ENCODE measurements around the gene AFTPH.

DNA sequence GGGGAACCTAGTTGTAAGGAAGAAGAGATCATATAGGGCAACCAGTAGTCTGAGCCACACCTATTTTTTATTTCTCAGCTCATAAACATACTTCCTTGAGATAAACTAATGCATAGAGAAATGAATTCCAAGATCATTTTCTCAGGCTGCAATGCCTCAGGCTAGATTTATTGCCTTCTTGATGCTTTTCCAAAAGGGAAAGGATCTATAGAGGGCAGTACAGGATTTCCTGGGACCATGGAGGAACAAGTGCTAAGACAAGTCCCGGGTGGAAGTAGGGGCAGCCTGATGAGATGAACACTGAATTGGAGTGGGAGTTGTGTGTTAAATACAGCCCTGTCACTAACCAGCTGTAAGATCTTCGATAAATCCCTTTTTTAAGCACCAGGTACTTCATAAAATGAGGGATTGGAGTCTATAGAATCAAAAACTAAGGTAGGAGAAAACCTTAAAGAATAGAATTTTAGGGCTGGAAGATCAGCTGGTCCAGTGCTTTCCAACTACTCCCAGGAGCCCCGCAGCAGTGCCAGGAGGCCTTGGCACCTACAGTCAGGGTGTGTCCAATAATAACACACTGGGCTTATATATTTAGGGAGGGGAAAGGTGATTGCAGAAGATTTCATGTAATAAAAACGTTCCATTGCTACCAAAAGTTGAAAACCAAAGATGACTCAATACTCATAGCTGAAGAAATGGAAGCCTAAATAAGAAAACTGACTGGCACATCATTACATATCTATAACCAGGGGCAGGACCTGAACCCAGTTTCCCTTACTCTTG lies 71.5 kb downstream of the AFTPH start:
- TF ChIP-seq CTCF (IDR thresholded peaks at IDR 0.05), result no peak
- TF ChIP-seq, protein P1, sequence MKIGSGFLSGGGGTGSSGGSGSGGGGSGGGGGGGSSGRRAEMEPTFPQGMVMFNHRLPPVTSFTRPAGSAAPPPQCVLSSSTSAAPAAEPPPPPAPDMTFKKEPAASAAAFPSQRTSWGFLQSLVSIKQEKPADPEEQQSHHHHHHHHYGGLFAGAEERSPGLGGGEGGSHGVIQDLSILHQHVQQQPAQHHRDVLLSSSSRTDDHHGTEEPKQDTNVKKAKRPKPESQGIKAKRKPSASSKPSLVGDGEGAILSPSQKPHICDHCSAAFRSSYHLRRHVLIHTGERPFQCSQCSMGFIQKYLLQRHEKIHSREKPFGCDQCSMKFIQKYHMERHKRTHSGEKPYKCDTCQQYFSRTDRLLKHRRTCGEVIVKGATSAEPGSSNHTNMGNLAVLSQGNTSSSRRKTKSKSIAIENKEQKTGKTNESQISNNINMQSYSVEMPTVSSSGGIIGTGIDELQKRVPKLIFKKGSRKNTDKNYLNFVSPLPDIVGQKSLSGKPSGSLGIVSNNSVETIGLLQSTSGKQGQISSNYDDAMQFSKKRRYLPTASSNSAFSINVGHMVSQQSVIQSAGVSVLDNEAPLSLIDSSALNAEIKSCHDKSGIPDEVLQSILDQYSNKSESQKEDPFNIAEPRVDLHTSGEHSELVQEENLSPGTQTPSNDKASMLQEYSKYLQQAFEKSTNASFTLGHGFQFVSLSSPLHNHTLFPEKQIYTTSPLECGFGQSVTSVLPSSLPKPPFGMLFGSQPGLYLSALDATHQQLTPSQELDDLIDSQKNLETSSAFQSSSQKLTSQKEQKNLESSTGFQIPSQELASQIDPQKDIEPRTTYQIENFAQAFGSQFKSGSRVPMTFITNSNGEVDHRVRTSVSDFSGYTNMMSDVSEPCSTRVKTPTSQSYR (CRISPR knock-in tag; IDR thresholded peaks at IDR 0.05), result no peak
- no peak for TF ChIP-seq ZNF263 (CRISPR knock-in tag; IDR thresholded peaks at IDR 0.05; ENCODE audit: low read depth)
- no peak for TF ChIP-seq FOXP1 (CRISPR knock-in tag; IDR thresholded peaks at IDR 0.05; ENCODE audit: borderline replicate concordance)
- no peak for TF ChIP-seq MAX (CRISPR knock-in tag; IDR thresholded peaks at IDR 0.05)
- TF ChIP-seq E2F1 (CRISPR knock-in tag; IDR thresholded peaks at IDR 0.05), result no peak
- TF ChIP-seq TCF7 (CRISPR knock-in tag; IDR thresholded peaks at IDR 0.05; ENCODE audit: low read depth), result no peak
- TF ChIP-seq TEAD4 (CRISPR knock-in tag; IDR thresholded peaks at IDR 0.05), result no peak
- TF ChIP-seq ATF2 (CRISPR knock-in tag; IDR thresholded peaks at IDR 0.05; ENCODE audit: borderline replicate concordance, low read depth), result no peak
- no peak for TF ChIP-seq NFE2L1 (CRISPR knock-in tag; IDR thresholded peaks at IDR 0.05)
- no peak for TF ChIP-seq ATF1 (CRISPR knock-in tag; IDR thresholded peaks at IDR 0.05)
- no peak for TF ChIP-seq PRDM15 (CRISPR knock-in tag; IDR thresholded peaks at IDR 0.05)
- TF ChIP-seq ETV6 (CRISPR knock-in tag; IDR thresholded peaks at IDR 0.05), result no peak
- TF ChIP-seq ATF3 (CRISPR knock-in tag; conservative IDR thresholded peaks at IDR 0.05), result no peak
